Adrenal gland (tissue), 12 donors: ENCODE results near the gene MARK1. TPM values are rescaled to one million over a fixed set of nuclear protein-coding genes. Genes with fewer than 3 reads are reported as not detected.

Experiments used
- DNase-seq, 7 donors: peaks; one replicate each; pipeline ENCODE4 v3.0.0-alpha.2; 2019 to 2020
- H3K27ac ChIP-seq, 5 donors: fragments of 200-600 bp; sonication (generic) in 4 of 5; 1 replicate in 3 of 5; 2 replicates in 2 of 5; pipeline versions ENCODE4 v1.5.1 to v1.8.0; 2016 to 2020; ENCODE audit warnings: mild to moderate bottlenecking in 1 of 5
- H3K27me3 ChIP-seq: fragments of 200-600 bp; 2 replicates; pipeline ENCODE4 v1.8.0; 2021
- H3K36me3 ChIP-seq, 2 donors: fragments of 200-600 bp; replicated peaks in 1 of 2; 1 replicate in 1 of 2; 2 replicates in 1 of 2; pipeline versions ENCODE4 v1.5.1 to v1.8.0; 2018 to 2022
- H3K4me1 ChIP-seq, 2 donors: fragments of 200-600 bp; replicated peaks in 1 of 2; 1 replicate in 1 of 2; 2 replicates in 1 of 2; pipeline versions ENCODE4 v1.5.1 to v1.8.0; 2018 to 2021
- H3K4me3 ChIP-seq, 4 donors: fragments of 200-600 bp; sonication (generic) in 3 of 4; one replicate each; pipeline ENCODE4 v1.5.1; 2016 to 2018
- H3K9me3 ChIP-seq, 3 donors: fragments of 200-600 bp; sonication (generic) in 1 of 3; replicated peaks in 1 of 3; 1 replicate in 2 of 3; 2 replicates in 1 of 3; pipeline versions ENCODE4 v1.5.1 to v1.8.0; 2016 to 2021
- POLR2A ChIP-seq, 2 donors: fragments of 450-650 bp; IDR thresholded peaks; one replicate each; pipeline ENCODE4 v1.6.1; 2017; ENCODE audit warnings: antibody characterized with exemption in 2 of 2, mild to moderate bottlenecking in 2 of 2, moderate library complexity in 1 of 2
- WGBS, 4 donors: extraction: QIAGEN DNeasy Blood & Tissue Kit in 2 of 4; methylation state at CpG; one replicate each; pipeline versions ENCODE4 v1.1.5 to v1.1.7; 2013 to 2017; 5-methylcytosine and 5-hydroxymethylcytosine counted together
- intact Hi-C, 2 donors: fragments of 100-400 bp; cut with DNase I; formaldehyde crosslinking; loops; one replicate each; pipeline versions ENCODE4 v1.14.1 to v1.15.0; 2022 to 2023
- polyA plus RNA-seq, 3 donors: library from polyadenylated mRNA; stranded (reverse); fragments of 200-250 nt in 2 of 3; fragments of 350-450 nt in 1 of 3; fragmentation: Illumina TruSeq in 1 of 3; extraction: RNeasy Lipid Tissue Mini Kit (QIAGEN cat#74804) in 1 of 3; gene quantifications; one replicate each; pipeline ENCODE4 v1.2.3, GENCODE V29; 2013 to 2014
- total RNA-seq, 9 donors: library from RNA; depleted of rRNA in 4 of 9; stranded (reverse); fragments of >200 nt in 4 of 9; fragments of 120-200 nt in 1 of 9; fragmentation: NEBNext Ultra II Directional in 1 of 9; extraction: Animal tissue kit (Norgen Biotek cat#: 25700) in 1 of 9; gene quantifications; one replicate each; pipeline versions ENCODE4 v1.1.0 to v1.2.4, GENCODE V29; 2013 to 2023
- TF ChIP-seq, protein P1 (sequence below), 6 experiments: fragments of 450-650 bp in 4 of 6; fragments of 200-600 bp in 2 of 6; sonication (generic) in 1 of 6; IDR thresholded peaks; 1 replicate in 5 of 6; 2 replicates in 1 of 6; pipeline versions ENCODE4 v1.5.1 to v1.8.0; 2016 to 2021; ENCODE audit warnings: antibody characterized with exemption in 6 of 6, mild to moderate bottlenecking in 2 of 6, moderate library complexity in 1 of 6
- donor health status: healthy with polysubstance abuse.
- donor health status: Bipolar disorder and iron deficiency.
- donor health status: DM: yes; HTN: yes; CAD: no.
- donor health status: DM: no; HTN: no; CAD: no.
- donor health status: DM: no; HTN: no; CAD: no.
- donor health status: DM: yes; HTN: yes; CAD: no.

The MARK1 gene
- total and polyA plus RNA-seq, 12 donors, result 1.7 to 9.1 (median 3.9) TPM

DNA sequence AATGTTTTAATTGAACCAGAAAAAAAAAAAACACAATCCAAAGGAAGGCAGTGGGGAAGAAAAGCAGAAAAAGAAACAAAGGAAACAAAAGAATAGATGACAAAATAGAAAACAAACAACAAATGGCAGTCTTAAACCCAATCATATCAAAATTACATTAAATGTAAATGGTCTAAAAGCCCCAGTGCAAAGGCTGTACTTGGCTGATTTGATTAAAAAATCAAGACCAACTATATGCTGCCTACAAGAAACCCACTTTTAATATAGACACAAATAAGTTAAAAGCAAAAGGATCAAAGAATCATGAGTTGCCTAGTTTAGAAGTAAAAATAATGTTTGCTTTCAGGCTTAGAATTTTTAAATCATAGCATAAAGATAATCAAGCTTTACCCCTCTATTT, 142.4 kb downstream of the MARK1 start:
- no peak overlapping the region for H3K4me3 ChIP-seq

GRCh38 chr1:220673921-220674320, 146.0 kb downstream of the MARK1 start:
- WGBS, 4 donors, result 88 to 100% (median 91%) methylated on average over 1 of the region's 1 CpG
- intact Hi-C loops, result no loop called here
- DNase-seq, result no peak

More for the DNA sequence above, 142.4 kb downstream of the MARK1 start:
- TF ChIP-seq, protein P1, sequence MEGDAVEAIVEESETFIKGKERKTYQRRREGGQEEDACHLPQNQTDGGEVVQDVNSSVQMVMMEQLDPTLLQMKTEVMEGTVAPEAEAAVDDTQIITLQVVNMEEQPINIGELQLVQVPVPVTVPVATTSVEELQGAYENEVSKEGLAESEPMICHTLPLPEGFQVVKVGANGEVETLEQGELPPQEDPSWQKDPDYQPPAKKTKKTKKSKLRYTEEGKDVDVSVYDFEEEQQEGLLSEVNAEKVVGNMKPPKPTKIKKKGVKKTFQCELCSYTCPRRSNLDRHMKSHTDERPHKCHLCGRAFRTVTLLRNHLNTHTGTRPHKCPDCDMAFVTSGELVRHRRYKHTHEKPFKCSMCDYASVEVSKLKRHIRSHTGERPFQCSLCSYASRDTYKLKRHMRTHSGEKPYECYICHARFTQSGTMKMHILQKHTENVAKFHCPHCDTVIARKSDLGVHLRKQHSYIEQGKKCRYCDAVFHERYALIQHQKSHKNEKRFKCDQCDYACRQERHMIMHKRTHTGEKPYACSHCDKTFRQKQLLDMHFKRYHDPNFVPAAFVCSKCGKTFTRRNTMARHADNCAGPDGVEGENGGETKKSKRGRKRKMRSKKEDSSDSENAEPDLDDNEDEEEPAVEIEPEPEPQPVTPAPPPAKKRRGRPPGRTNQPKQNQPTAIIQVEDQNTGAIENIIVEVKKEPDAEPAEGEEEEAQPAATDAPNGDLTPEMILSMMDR (IDR thresholded peaks at IDR 0.05), result no peak
- no peak for TF ChIP-seq POLR2A (IDR thresholded peaks at IDR 0.05)
- intact Hi-C loops, result no loop called here
- Histone ChIP-seq H3K27ac (no peak overlapping the region), H3K36me3 (no peaks in the 10 kb centered on the region), H3K9me3 (no peaks in the 10 kb centered on the region), H3K27me3 (no peaks in the 10 kb centered on the region), H3K4me1 (no peaks in the 10 kb centered on the region)
- no peak for DNase-seq

DNA sequence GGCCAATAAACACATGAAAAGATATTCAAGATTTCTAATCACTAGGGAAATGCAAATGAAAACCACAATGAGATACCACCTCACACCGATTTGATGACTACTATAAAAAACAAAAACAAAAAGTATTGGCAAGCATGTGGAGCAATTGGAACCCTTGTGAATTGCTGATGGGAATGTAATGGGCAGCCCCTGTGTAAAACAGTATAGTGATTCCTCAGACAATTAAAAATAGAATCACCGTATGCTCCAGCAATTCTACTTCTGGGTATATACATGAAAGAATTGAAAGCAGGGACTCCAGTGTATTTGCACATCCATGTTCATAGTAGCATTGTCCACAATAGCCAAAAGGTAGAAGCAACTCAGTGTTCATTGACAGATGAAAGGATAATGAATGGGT, 149.3 kb downstream of the MARK1 start:
- intact Hi-C loops, result no loop called here
- Histone ChIP-seq H3K4me1 (peaks cover 0 to 5% of the 10 kb centered on the region in 2 donors), H3K9me3 (no peaks in the 10 kb centered on the region), H3K4me3 (no peak overlapping the region), H3K27me3 (no peaks in the 10 kb centered on the region), H3K27ac (no peak overlapping the region), H3K36me3 (no peaks in the 10 kb centered on the region)
- 83 to 85% (median 85%) methylated on average over 2 of the region's 2 CpGs for WGBS, 4 donors
- TF ChIP-seq POLR2A (IDR thresholded peaks at IDR 0.05), result no peak
- TF ChIP-seq, protein P1 (IDR thresholded peaks at IDR 0.05), result no peak
- DNase-seq, result no peak

More at GRCh38 chr1:220673921-220674320, 146.0 kb downstream of the MARK1 start:
- no peak overlapping the region for H3K4me3 ChIP-seq
- H3K4me1 ChIP-seq, result no peaks in the 10 kb centered on the region
- no peak overlapping the region for H3K27ac ChIP-seq
- no peaks in the 10 kb centered on the region for H3K9me3 ChIP-seq
- H3K36me3 ChIP-seq, result no peaks in the 10 kb centered on the region
- no peaks in the 10 kb centered on the region for H3K27me3 ChIP-seq
- TF ChIP-seq, protein P1 (IDR thresholded peaks at IDR 0.05), result no peak
- TF ChIP-seq POLR2A (IDR thresholded peaks at IDR 0.05), result no peak

DNA sequence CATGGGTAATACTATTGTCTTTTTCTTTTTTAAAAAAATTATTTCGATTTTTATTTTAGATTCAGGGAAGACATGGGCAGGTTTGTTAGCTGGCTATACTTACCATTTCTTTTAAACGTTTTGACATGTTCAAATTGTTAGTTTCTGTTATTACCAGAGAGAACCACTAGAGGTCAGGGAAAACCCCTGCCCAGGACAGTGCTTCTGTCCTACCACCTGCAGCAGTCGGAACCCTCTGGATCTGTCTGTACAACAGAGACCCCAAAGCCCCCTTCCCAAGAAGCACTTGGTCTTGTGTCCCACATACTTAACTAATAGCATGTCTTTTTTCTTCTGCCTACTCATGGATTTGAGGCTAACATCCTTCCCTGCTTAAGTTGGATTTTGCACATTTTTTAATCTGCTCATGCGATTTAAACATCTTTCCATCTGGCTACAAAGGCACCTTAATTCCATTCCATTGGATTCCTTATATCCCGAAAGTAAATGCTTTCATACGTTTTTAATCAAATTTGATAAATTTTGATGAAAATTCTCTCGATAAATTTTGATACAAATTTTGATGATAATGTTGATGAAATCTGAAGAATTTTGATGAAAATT, 152.2 kb downstream of the MARK1 start:
- DNase-seq, result peak in 5 of 7 donors; percentile 21 to 59 (median 38)
- Histone ChIP-seq H3K27me3 (no peaks in the 10 kb centered on the region), H3K36me3 (no peaks in the 10 kb centered on the region), H3K9me3 (no peaks in the 10 kb centered on the region), H3K4me3 (no peak overlapping the region), H3K27ac (no peak overlapping the region), H3K4me1 (peaks cover 0 to 5% of the 10 kb centered on the region in 2 donors)
- intact Hi-C loops, result loop anchor here in 1 of 2 donors (5.0 kb wide), 1 partner anchor 97 kb away; no protein-coding TSS in a partner anchor
- TF ChIP-seq, protein P1 (IDR thresholded peaks at IDR 0.05), result peak; percentile 59 to 84 (median 74)
- no peak for TF ChIP-seq POLR2A (IDR thresholded peaks at IDR 0.05)
- WGBS, 4 donors, result 25 to 31% (median 28%) methylated on average over 7 of the region's 7 CpGs
